Measurements from ENCODE around the gene UBE3D.
A peak's percentile ranks its signal among the peaks of the same experiment; 100 is the strongest.

UBE3D gene, protein sequence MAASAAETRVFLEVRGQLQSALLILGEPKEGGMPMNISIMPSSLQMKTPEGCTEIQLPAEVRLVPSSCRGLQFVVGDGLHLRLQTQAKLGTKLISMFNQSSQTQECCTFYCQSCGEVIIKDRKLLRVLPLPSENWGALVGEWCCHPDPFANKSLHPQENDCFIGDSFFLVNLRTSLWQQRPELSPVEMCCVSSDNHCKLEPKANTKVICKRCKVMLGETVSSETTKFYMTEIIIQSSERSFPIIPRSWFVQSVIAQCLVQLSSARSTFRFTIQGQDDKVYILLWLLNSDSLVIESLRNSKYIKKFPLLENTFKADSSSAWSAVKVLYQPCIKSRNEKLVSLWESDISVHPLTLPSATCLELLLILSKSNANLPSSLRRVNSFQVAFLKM

DNA sequence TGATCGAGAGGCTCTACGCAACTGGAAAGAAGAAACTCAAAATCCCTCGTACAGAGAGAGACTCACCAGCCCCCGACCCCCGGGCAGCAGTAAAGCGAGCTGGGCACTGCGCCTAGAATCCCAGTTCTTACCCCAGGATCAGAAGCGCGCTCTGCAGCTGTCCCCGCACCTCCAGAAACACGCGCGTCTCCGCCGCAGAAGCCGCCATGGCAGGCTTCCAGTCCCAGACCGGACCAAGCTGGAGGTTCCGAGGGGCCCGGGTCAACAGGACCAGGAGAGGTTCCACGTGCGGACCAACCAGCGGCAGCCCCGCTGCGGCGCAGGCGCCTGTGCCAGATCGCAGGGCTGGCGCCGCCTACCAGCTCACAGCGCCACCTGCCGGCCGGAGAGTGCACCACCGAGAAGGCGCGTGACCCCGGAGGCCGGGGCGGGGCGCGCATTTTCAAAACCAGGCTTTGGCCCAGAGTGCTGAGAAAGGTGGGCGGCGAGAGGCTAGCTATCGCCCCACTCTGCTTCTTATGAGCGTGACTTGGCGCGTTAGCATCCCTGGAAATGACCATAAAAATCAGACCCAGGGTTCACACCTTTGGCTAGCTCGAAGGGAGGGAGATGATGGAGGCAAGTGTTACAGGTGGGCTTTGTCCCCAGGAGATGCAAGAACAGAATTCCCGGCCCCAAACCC lies at the start of gene UBE3D:
UBE3D (minus strand) TSS at position 331 of the 682 bp plus-strand sequence; CDS start at position 208, 123 bp downstream.
- H2AFZ ChIP-seq, result peak within 1 kb of the TSS; percentile 85
- H3K9me3 ChIP-seq (ENCODE audit: control insufficient read depth, low read length), result no peaks in the 10 kb centered on the region
- peak within 1 kb of the TSS; percentile 92 for H3K4me3 ChIP-seq (ENCODE audit: low read depth, low read length)
- peak within 1 kb of the TSS; percentile 36 for H3K27ac ChIP-seq
- no peak within 1 kb of the TSS for H3K9ac ChIP-seq
- no peaks in the 10 kb centered on the region for H3K27me3 ChIP-seq (ENCODE audit: control insufficient read depth, insufficient read depth, low read length)
- peak within 1 kb of the TSS; percentile 84 for H3K4me2 ChIP-seq (ENCODE audit: low read length)
- H3K36me3 ChIP-seq (ENCODE audit: control insufficient read depth, insufficient read depth, low read length), result no peaks in the 10 kb centered on the region
- peaks cover 5% of the 10 kb centered on the region for H3K4me1 ChIP-seq
- peaks cover 12% of the 10 kb centered on the region for H3K79me2 ChIP-seq
- TF ChIP-seq, protein P1, sequence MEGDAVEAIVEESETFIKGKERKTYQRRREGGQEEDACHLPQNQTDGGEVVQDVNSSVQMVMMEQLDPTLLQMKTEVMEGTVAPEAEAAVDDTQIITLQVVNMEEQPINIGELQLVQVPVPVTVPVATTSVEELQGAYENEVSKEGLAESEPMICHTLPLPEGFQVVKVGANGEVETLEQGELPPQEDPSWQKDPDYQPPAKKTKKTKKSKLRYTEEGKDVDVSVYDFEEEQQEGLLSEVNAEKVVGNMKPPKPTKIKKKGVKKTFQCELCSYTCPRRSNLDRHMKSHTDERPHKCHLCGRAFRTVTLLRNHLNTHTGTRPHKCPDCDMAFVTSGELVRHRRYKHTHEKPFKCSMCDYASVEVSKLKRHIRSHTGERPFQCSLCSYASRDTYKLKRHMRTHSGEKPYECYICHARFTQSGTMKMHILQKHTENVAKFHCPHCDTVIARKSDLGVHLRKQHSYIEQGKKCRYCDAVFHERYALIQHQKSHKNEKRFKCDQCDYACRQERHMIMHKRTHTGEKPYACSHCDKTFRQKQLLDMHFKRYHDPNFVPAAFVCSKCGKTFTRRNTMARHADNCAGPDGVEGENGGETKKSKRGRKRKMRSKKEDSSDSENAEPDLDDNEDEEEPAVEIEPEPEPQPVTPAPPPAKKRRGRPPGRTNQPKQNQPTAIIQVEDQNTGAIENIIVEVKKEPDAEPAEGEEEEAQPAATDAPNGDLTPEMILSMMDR (IDR thresholded peaks at IDR 0.05), result peak; percentile 100

DNA sequence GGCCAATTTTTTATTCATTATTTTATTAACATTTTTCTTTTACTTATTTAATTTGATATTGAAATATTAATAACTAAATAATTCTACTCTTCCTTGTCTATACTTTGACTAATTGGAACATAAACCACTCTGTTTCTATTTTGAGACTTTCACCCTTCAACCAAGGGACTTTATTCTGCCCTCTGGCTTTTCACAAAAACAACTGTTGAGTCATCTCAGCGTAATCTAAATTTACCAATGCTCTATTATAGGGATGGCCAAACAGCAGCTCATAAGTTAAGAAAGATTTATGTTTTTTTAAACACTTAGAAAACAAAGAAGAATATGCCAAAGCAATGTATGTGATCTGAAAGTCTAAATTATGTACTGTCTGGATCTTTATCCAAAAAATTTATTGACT lies 48.5 kb upstream of the UBE3D start:
- no peak overlapping the region for H3K4me2 ChIP-seq (ENCODE audit: low read length)
- no peak overlapping the region for H3K27ac ChIP-seq
- H3K27me3 ChIP-seq (ENCODE audit: control insufficient read depth, insufficient read depth, low read length), result no peaks in the 10 kb centered on the region
- no peak overlapping the region for H3K4me3 ChIP-seq (ENCODE audit: low read depth, low read length)
- H3K79me2 ChIP-seq, result no peaks in the 10 kb centered on the region
- TF ChIP-seq, protein P1 (IDR thresholded peaks at IDR 0.05), result no peak
- no peak overlapping the region for H2AFZ ChIP-seq
- no peaks in the 10 kb centered on the region for H3K4me1 ChIP-seq
- no peaks in the 10 kb centered on the region for H3K36me3 ChIP-seq (ENCODE audit: control insufficient read depth, insufficient read depth, low read length)
- H3K9ac ChIP-seq, result no peak overlapping the region
- no peaks in the 10 kb centered on the region for H3K9me3 ChIP-seq (ENCODE audit: control insufficient read depth, low read length)

DNA sequence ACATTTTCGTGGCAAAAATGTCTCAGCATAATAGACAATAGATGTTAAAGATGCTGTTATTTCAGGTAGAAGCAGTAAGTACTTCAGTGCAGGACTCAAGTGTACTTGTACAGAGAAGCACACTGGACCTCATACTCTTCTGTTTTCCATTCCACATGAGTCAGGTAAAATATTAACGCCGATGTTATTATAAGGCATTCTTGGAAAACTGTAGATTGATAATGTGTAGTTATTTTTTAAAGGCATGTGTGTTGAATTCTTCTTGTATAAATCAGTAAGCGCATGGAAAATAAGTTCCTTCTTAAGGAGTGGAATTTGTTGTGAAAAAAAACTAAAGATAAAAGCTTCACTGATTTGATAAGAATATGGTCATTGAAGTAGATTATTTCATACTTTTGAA lies 47.6 kb upstream of the UBE3D start:
- TF ChIP-seq, protein P1 (IDR thresholded peaks at IDR 0.05), result no peak
- H3K79me2 ChIP-seq, result no peaks in the 10 kb centered on the region
- no peak overlapping the region for H3K9ac ChIP-seq
- H3K9me3 ChIP-seq (ENCODE audit: control insufficient read depth, low read length), result no peaks in the 10 kb centered on the region
- no peak overlapping the region for H3K4me3 ChIP-seq (ENCODE audit: low read depth, low read length)
- H3K27me3 ChIP-seq (ENCODE audit: control insufficient read depth, insufficient read depth, low read length), result no peaks in the 10 kb centered on the region
- H3K4me2 ChIP-seq (ENCODE audit: low read length), result no peak overlapping the region
- no peak overlapping the region for H2AFZ ChIP-seq
- H3K27ac ChIP-seq, result no peak overlapping the region
- no peaks in the 10 kb centered on the region for H3K4me1 ChIP-seq
- no peaks in the 10 kb centered on the region for H3K36me3 ChIP-seq (ENCODE audit: control insufficient read depth, insufficient read depth, low read length)

DNA sequence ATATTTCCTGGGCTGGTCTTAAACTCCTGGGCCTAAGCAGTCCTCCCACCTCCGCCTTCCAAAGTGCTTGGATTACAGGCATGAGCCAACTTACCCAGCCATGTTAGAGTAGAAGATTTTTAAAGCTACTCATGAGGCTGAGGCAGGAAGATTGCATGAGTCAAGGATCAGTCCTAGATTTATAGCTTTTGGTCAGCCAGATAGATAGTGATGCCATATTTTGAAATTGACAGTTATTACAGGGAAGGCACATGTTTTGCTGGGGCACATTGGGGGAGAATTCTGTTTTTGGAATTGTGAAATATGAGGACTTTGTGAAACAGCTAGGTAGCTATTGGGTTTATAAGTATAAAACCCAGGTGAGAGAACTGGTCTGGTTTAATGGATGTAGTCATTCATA lies 42.7 kb upstream of the UBE3D start:
- no peak overlapping the region for H3K9ac ChIP-seq
- TF ChIP-seq, protein P1 (IDR thresholded peaks at IDR 0.05), result no peak
- no peaks in the 10 kb centered on the region for H3K36me3 ChIP-seq (ENCODE audit: control insufficient read depth, insufficient read depth, low read length)
- no peak overlapping the region for H3K4me3 ChIP-seq (ENCODE audit: low read depth, low read length)
- H3K27ac ChIP-seq, result no peak overlapping the region
- no peaks in the 10 kb centered on the region for H3K9me3 ChIP-seq (ENCODE audit: control insufficient read depth, low read length)
- no peak overlapping the region for H2AFZ ChIP-seq
- no peaks in the 10 kb centered on the region for H3K27me3 ChIP-seq (ENCODE audit: control insufficient read depth, insufficient read depth, low read length)
- H3K4me1 ChIP-seq, result no peaks in the 10 kb centered on the region
- H3K79me2 ChIP-seq, result no peaks in the 10 kb centered on the region
- H3K4me2 ChIP-seq (ENCODE audit: low read length), result no peak overlapping the region
